Fibroblast of skin of left biceps (primary cell): ENCODE measurements around the gene PTPRD.
A peak's percentile ranks its signal among the peaks of the same experiment; 100 is the strongest.

ENCODE experiments used
- DNase-seq, 2 experiments: peaks; one replicate each; pipeline ENCODE4 v3.0.0-alpha.2; 2013; ENCODE audit warnings: low read depth in 2 of 2

PTPRD gene

DNA sequence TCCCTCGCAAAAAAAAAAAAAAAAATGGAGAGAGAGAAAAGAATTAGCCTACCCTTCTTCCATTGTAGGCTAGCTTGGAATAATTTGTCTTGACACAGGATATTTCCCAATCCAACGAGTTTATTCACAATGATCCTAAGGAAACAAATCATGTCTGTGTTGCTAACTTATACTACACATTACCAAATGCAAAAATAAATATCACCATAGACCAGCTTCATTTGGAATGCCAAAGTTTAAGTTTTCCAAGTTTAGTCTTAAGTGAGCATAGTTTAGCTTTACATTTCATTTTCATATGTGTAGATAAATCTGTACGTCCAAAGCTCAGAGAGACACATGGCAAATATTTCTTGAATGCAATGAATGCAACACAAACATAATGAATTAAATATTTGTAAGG, 1707.1 kb downstream of the PTPRD start:
- DNase-seq, result no peak

DNA sequence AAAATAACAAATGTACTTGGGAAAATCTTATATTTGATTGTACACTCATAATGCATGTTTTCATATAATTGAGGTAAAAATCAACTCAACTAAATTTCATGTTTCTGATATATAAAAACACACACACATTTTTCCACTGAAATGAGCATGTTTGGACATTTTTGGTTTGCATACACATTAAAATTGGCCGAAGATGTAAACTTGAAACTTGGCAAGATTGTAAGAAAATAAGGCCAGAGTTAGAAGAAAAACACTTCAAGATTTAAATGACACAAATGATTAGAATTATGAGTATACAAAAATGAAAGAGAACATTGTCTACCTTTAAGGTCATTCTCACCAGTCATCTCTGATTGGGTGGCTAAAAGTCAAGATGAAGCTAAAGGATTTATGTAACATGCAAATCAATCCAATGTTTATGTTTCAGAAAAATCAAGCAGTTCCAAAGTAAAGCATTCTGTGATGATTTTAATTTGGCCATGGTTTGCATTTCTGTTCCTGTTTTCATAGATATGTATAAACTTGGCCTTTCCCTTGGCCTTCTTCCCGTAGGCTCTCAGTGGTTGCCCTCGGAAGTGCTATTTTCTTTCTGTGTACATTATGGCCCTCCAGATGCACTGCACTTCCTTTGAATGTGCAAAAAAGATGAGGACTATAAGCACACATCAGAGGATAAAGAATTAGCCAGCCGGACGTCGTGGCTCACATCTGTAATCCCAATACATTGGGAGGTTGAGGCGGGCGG, 1707.9 kb downstream of the PTPRD start:
- DNase-seq, result no peak

DNA sequence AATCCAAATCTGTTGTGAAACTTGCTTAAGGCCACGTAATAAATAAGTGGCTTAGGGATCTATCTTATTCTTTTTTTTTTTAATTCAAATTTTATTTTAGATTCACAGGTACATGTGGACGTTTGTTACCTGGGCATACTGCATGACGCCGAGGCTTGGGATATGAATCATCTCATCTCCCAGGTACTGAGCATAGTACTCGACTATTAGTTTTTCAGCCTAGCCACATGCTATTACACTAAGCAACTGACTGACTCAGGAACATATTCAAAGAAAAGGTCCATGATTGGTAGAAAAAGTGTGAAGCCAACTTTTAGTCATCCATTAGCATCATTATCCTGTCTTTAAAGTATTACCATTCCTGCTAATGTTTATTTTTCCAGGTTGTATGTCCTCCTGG, 1709.7 kb downstream of the PTPRD start:
- no peak for DNase-seq

DNA sequence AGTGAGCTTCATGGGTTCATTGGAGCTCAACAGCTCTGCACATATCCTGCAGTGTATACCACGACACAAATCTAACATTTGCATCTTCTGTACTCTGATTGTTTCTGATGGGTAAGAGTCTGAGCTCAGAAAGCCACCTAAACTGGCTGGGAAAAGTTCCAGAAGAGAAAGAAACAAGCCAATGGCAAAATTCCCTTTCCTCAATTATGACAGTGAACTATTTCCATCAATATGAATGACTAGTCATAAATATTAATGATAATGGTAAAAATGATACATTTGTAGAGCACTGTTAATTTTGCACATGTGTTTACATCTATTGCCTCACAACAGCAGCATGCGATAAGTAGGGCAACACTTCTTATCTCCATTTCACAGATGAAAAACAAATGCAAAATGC, 1711.7 kb downstream of the PTPRD start:
- DNase-seq, result no peak

DNA sequence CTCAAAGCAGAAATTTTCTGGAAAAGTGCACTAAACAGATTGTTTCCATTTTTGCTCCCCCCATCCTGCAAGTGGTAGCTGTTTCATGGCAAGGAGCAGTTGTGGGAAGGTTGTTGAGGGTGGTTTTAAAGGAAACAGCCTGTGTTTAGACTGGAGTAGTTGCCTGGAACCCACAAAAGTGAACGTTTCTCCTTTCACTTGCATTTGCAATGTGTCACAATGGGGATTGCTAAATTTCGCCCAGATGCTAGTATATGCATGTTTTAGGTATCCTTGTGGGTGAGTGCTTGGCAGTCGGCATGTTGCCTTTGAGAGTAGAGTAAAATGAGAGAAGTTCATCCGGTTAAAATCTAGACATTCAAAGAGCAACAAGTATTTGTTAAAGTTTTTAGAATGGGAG, 1713.3 kb downstream of the PTPRD start:
- no peak for DNase-seq

DNA sequence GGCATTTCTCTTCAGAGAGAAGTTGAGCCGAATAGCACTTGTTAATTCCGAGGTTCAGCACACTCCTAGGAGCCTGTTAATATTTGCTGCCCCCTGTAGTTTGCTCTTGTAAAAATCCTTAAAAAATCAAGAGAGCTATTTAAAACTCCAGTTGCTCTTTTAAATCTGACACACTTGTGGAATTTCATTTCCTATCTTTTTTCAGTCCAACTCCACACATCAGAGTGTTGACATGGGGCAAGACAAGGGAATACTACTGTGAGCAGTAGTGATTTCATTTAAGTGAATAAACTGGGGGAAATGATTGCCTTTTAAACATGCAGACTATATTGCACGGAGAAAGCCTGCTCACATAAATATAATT, 1717.0 kb downstream of the PTPRD start:
- DNase-seq, result peak; percentile 19 to 21

DNA sequence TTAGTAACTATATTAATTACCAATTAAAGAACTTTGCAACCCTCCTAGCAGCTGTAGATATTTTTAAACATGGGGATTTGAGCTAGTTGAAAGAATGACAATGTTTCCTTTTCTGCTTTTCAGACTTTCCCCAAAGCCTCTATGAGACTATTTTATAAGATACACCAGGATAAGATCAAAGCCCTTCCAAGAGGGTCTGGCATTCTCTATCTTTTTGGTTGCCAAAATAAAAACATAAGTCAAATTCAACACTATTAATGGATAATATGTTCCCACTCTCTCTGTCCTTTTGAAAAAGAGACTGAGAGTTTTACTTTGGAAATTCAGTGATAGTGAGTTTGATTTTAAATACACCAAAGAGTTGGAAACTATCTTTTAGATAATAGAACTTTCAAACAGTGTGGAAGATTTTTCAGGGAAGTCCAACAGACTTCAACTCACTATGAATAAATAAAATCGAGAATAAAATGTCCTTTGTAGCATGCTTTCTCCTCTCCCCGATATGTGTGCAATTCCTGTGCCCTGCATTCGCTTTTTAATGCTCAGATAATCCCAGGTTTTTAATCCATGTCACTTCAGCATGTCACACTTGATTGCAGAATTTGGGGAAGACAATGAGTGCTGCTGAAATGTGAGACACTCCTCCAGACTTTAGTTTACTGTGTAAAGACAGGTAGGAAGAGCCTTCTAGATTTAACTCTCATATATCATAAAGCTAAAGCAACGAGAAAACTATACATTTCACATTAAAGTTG, 1717.5 kb downstream of the PTPRD start:
- no peak for DNase-seq

DNA sequence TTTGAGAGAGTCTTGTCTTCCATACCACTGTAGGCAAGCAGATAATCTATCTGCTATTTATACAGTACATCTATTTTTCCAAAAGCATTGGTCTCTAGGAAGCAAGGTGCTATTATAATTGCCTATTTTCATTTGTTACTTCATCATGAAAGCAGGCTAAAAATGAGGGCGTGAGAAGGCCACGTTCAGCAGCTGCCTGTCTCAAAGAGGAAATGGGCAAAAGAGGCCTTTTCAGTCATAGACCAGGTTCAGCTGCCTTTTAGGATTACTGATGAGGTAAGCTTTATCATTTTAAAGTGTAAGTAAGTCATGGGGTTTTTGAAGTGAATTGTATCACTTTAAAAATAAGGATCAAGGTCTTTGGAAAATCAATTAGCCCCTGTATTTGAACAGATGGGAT, 1722.1 kb downstream of the PTPRD start:
- no peak for DNase-seq

DNA sequence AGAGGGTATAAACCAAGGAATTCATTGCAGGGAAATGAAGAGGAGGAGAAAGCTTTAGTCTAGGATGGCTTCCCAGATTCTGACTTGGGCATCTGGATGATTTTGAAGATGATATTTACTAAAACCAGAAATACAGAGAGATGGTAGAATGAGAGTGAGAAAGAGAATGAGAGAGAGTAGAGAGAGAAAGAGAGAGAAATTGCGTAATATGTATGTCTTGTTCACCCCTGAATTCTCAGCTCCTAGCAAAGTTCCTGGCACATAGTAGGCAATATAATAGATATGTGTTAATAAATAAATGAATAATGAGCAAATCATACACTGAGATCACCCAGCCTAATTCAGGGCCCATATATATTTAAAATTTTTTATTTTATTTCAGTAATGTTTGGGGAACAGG, 1723.7 kb downstream of the PTPRD start:
- no peak for DNase-seq

DNA sequence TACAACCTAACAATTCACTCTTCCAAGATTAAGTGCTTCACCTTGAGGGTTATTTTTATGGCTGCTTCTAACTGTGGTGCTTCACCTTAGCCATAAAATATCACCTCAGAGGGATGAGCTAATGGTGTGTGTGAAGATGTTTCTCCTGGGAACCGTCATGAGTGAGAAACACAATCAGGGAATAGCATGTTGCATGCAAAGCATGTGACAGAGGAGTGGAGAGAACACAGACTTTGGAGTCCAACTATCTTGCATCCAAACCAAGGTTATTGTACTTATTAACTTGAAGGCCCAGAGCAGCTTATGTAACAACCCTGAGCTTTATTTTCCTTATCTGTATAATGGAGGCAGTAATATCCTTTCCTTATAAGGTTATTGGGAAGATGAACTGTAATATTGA, 1724.2 kb downstream of the PTPRD start:
- DNase-seq, result no peak

DNA sequence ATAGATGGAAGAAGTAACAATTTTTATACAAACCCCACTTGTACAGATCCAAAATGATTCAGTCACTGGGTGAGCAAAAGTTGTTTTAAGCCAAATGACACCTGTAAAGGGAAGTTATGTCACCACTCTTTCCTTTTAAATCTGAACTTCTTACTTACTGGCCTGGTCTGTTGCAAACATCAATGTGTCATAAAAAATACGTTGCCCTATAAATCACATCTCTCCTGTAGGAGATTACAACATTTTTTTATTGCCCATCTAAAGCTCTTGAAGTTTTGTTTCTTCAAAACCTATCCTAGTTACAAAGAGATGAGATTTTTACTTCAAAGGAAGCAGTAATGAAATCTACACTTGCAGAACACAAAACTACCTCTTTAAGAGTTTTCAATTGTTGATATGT, 1725.4 kb downstream of the PTPRD start:
- DNase-seq, result no peak

DNA sequence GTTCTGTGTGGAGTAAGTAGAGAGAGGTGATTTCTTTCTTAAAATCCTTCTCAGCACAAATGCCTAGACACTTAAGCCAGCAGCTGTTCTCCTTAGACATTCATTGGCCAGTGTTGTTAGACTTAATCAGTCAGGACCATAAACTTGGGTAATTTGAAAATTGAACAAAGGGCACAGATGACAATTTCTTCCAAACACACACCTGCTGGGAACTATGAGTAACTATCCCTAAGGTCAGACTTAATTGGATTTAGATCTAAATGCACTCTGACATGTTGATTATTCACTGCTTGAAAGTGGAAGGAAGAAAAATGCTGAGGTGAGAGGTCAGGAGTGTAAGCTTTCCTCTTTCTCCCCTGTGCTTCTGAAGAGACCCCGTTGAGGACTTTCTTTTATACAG, 1729.5 kb downstream of the PTPRD start:
- DNase-seq, result no peak

DNA sequence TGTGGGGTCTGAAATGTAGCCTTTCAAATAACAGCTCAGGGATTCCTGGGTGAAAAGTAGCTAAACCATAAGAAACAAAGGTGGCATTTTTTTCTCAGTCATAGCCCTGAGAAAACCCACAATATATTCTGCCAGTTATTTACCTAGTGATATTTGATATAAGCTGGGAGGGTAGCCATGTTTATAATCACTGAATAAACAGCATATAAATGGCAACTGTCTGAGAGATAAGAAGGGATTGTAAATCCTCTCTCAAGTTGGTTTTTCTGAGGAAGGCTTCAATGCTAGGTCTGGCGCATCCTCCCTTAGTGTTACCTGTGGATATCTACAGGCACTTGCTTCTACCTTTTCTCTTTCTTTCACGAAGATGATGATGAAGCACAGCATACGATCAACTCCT, 1732.7 kb downstream of the PTPRD start:
- no peak for DNase-seq

DNA sequence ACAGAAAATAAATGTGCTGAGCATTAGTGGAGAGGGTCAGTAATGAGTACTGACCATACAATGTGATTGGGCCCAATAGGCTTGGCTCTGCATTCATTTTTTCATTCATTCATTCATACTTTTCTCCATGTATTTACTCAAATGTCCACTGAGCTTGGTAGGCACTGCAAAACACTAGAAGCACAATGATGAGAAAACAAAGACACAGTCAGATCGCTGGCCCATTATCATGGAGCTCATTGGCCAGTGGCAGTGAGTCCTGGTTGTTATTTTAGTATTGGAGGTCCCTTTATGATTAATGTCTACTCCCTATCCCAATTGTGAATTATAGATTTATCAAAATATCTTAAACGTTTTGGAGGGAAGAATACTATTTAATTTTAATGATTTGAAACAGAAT, 1733.5 kb downstream of the PTPRD start:
- no peak for DNase-seq

DNA sequence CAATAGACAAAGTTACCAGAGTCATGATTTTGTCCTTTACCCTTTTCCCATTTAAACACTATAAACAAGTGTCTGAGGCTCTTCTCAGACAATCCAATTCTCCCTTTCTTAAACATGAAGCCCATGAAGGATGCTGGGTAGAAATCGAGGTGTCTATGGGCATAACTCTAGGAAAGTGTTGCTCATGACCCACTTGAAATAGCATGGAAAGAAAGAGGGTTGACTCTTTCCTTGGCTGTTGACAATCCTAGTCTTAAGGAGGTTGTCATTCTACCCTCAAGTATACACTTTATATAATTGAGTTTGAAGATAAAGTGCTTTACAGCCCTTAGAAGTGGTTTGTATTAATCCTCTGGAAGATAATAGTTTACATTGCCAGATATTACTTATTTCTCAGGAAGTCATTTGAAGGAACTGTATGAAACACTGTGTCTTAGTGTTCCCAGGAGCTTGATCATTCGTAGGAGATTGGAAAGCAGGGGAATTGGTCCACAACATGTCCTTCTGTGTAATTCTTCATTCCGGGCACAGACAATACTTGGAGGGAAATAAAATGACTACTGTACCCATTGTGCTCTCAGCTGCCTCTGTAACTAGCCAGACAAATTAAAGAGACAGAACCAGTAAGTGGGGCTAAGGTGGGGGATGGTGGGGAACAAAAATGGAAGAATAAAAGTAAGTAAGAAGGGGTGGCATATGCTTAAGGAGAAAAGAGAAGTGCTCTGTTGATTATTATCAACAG, 1734.9 kb downstream of the PTPRD start:
- DNase-seq, result no peak

DNA sequence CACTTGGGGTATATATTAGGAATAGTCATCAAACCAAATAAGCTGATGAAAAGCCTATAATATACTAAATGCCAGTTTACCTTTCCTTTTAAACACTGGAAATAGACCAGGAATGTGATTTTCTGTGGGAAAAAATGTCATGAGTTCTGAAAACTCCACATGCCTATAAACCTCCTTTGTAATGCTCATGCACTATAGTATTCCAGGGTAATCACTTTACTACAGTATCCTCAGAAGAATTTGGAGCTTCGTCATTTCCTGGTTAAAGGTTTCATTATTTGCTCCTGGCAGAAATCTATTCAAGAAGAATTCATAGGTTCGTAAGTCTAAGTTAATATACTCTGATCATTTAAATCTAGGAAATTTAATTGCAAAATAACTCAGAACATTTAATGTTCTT, 1736.5 kb downstream of the PTPRD start:
- no peak for DNase-seq

DNA sequence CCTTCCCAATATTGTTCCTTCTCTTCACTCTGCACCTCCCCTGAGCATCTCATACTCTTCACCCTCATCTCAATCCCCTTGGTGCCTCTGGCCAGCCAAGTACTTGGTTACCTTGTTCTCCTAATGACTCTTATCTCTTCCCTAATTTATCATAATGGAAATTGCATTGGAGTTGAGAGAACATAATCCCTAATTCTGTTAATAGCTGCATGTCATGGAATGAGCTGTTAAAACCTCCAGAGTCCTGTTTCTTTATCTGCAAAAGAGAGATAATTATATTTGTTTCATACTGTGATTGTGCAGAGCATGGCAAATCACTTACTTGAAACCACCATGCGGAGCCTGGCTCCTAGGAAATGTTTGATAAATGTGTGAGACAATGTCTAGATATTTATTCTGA, 1738.3 kb downstream of the PTPRD start:
- no peak for DNase-seq

DNA sequence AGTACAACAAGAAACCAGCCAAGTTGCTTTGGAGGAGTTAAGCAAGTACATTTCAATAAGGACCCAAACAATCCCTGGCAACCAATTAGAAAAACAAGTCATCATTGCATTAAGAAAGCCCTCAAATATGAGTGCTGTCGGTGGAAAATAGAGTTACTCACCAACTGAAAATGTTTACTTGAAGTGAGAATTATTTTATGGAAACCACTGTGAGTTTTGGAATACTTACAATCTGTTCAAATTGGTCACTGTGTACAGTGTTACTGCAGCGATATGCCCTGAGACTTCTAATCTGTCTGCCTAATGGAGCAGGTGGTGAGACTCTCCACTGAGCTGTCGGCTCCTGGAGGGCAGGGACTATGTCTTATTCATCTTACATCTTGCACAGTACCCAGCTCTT, 1740.0 kb downstream of the PTPRD start:
- no peak for DNase-seq

DNA sequence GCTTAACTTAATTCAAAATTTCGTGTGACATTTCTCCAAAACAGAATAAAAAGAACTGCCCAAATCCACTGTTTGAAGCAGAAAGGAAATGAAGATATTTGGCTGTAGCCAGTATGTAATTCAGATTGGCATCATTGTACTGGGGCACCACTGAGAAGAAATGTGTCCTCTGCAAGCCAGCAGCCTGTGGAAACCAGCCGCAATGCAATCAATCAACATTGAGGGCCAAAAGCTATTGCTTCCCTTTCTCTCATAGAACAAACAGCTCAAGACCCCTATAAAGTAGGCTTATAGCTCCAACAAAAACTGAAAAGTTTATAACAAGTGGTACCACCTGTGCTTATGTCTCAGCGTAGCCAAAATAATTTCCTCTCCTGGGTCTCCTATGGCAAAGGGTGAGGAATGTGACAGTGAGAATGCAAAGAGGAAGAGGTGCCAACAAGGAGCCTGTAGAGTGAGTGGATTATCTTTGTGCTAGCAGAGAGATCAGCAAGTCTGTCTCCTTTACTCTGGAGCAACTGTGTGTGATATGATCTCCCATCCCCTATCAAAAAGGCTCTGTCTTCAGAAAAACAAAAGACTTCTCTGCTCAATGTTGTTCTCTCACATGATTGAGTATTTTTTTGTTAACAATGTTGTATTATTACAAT, 1740.9 kb downstream of the PTPRD start:
- DNase-seq, result no peak

DNA sequence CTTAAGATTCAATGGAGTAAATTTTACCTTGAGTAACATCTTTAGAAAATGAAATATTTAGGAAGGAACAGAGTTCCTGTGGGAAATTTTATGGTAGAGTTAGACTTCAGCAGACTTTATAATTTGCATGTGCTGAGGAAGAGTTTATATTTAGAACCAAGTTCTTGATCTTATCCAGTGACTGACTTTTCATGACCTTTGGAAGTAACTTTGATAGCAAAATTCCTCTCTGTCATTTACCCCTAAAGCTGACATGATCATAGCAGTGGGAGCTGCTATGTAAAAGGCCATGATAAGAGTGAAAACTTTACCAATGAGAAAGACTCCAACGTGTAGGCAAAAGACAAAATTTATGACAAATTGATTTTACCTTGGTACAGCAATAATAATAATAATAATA, 1741.4 kb downstream of the PTPRD start:
- DNase-seq, result no peak

DNA sequence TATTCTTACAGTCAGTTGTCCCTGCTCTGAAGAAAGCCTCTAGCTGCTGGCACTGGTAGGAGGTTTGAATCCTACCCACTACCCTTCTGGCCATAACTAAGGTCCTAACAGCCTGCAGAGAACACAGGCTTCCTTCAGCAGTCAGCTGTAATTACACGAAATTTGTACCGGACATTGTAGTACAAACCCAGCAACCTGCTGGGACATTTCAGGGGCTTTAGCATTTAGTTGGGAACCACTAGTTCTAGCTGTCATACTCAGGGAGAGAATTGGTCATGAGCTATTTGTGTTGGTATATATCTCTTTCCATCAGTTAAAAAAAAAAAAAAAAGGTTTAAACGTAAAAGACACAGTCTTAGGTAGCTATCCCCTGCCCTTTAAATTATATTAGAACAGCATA, 1743.0 kb downstream of the PTPRD start:
- no peak for DNase-seq

DNA sequence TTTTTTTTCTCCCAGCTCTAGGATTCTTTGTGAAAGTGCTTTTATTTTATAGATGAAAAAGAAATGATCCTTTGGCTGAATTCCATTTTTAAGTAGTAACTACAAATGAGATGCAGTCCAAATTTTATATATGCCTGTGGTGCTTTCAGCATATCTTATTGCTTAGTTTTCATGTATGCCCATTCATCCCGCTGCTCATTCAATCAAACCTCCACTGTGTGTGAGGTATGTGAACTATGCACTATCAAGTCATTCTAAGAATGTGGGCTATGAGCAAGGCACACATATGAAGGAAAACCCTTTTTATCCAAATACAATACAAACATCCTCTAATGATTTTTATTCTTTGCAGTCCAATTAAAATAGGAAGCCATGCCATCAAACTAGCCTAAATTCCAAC, 1744.2 kb downstream of the PTPRD start:
- peak; percentile 42 to 58 for DNase-seq
